Mesendoderm (in vitro differentiated cells): ENCODE data around the gene TBC1D5.
"Not testable (repeated sequence)": the region's sequence is repeated elsewhere in the genome, so short reads cannot be mapped to it uniquely, and the experiment has no call there.

Experiments used
- DNase-seq: peaks from one replicate; pipeline ENCODE4 v3.0.0; 2013
- H2AK5ac ChIP-seq: 2 replicates; pipeline ENCODE4 v1.6.1; 2013; ENCODE audit warnings: low read length, inconsistent platforms
- H2BK120ac ChIP-seq: 2 replicates; pipeline ENCODE4 v1.6.1; 2013; ENCODE audit warnings: low read depth, mild to moderate bottlenecking, low read length, moderate library complexity, mixed read lengths
- H2BK15ac ChIP-seq: replicated peaks from 2 replicates; pipeline ENCODE4 v1.6.1; 2013; ENCODE audit warnings: low read depth, mild to moderate bottlenecking, moderate library complexity
- H2BK5ac ChIP-seq: 2 replicates; pipeline ENCODE4 v1.6.1; 2013; ENCODE audit warnings: low read length, inconsistent platforms
- H3K18ac ChIP-seq: 2 replicates; pipeline ENCODE4 v1.6.1; 2013; ENCODE audit warnings: mild to moderate bottlenecking, low read length, mixed read lengths
- H3K23ac ChIP-seq: one replicate; pipeline ENCODE4 v1.6.1; 2013; ENCODE audit warnings: low read length
- H3K27ac ChIP-seq: 2 replicates; pipeline ENCODE4 v1.5.1; 2013; ENCODE audit warnings: low read depth, mild to moderate bottlenecking, inconsistent platforms, low read length, moderate library complexity
- H3K27me3 ChIP-seq: 2 replicates; pipeline ENCODE4 v1.6.1; 2013; ENCODE audit warnings: low read length, control low read depth, mild to moderate bottlenecking, inconsistent platforms; ENCODE audit not compliant: insufficient read depth, poor library complexity
- H3K36me3 ChIP-seq: 2 replicates; pipeline ENCODE4 v1.6.1; 2013; ENCODE audit warnings: low read length, inconsistent platforms; ENCODE audit not compliant: control insufficient read depth, insufficient read depth
- H3K4ac ChIP-seq: one replicate; pipeline ENCODE4 v1.6.1; 2013; ENCODE audit warnings: low read depth, mild to moderate bottlenecking, low read length, moderate library complexity
- H3K4me1 ChIP-seq: 2 replicates; pipeline ENCODE4 v1.6.1; 2013; ENCODE audit warnings: low read depth, low read length, inconsistent platforms; ENCODE audit not compliant: control insufficient read depth
- H3K4me2 ChIP-seq: 2 replicates; pipeline ENCODE4 v1.6.1; 2013; ENCODE audit warnings: low read length
- H3K4me3 ChIP-seq: 2 replicates; pipeline ENCODE4 v1.5.1; 2013; ENCODE audit warnings: mild to moderate bottlenecking, low read length
- H3K56ac ChIP-seq: one replicate; pipeline ENCODE4 v1.6.1; 2013; ENCODE audit warnings: low read length
- H3K79me1 ChIP-seq: 2 replicates; pipeline ENCODE4 v1.6.1; 2013; ENCODE audit warnings: low read length, inconsistent platforms
- H3K79me2 ChIP-seq: 2 replicates; pipeline ENCODE4 v1.6.1; 2013; ENCODE audit warnings: mild to moderate bottlenecking, low read length; ENCODE audit not compliant: control insufficient read depth, insufficient read depth
- H3K9ac ChIP-seq: 2 replicates; pipeline ENCODE4 v1.6.1; 2013; ENCODE audit warnings: low read length, inconsistent platforms
- H4K5ac ChIP-seq: one replicate; pipeline ENCODE4 v1.6.1; 2013; ENCODE audit warnings: low read length
- H4K8ac ChIP-seq: one replicate; pipeline ENCODE4 v1.6.1; 2013; ENCODE audit warnings: low read depth, mild to moderate bottlenecking, control low read depth, low read length, moderate library complexity
- WGBS: extraction: QIAGEN DNeasy Blood & Tissue Kit; methylation state at CpG from one replicate; pipeline ENCODE4 v1.1.7; 2013; ENCODE audit warnings: low lambda C conversion rate, missing lambda C conversion rate; ENCODE audit not compliant: insufficient coverage; ENCODE audit errors: extremely low coverage; 5-methylcytosine and 5-hydroxymethylcytosine counted together

TBC1D5 gene

GRCh38 chr3:17501745-17502144 is 240.7 kb downstream of the TBC1D5 start:
- H3K36me3 ChIP-seq = no peaks in the 10 kb centered on the region
- H2BK5ac ChIP-seq = no peak overlapping the region
- H3K27me3 ChIP-seq = no peaks in the 10 kb centered on the region
- H3K4me1 ChIP-seq = no peaks in the 10 kb centered on the region
- no peak overlapping the region for H3K27ac ChIP-seq
- no peak overlapping the region for H4K5ac ChIP-seq
- H3K23ac ChIP-seq = no peak overlapping the region
- no peaks in the 10 kb centered on the region for H3K79me1 ChIP-seq
- H3K4me3 ChIP-seq = no peak overlapping the region
- H3K4ac ChIP-seq = no peak overlapping the region
- H2AK5ac ChIP-seq = no peak overlapping the region
- no peak overlapping the region for H3K9ac ChIP-seq
- H3K18ac ChIP-seq = no peak overlapping the region
- H2BK15ac ChIP-seq = no peak overlapping the region
- no peak overlapping the region for H3K4me2 ChIP-seq
- no peak overlapping the region for H3K56ac ChIP-seq
- no CpG with 5 or more reads among the region's 2 CpGs for WGBS
- H3K79me2 ChIP-seq = no peaks in the 10 kb centered on the region
- no peak overlapping the region for H4K8ac ChIP-seq
- no peak overlapping the region for H2BK120ac ChIP-seq
- DNase-seq = no peak

DNA sequence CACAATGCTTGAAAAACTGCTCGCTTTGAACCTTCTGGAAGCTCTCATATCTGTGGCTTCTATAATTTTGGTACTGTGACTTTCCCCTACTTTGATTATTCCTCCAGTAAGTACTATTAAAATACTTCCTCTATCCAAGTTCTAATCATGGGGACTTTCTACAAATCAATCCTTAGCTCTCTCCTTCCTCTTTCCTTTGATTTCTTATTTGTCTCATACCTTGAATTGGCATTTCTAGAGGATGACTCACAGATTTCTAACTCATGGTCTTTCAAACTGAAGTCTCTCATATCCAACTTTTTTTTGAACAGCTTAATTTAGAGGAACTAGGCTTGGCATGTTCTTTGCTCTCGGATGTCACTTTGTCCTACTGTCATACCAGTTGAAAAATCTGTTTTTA is 241.8 kb downstream of the TBC1D5 start:
- Histone ChIP-seq H3K79me2 (no peaks in the 10 kb centered on the region), H3K4me2 (no peak overlapping the region), H3K79me1 (no peaks in the 10 kb centered on the region), H3K27ac (no peak overlapping the region), H3K27me3 (no peaks in the 10 kb centered on the region), H3K23ac (no peak overlapping the region), H3K56ac (no peak overlapping the region), H2BK5ac (no peak overlapping the region), H3K4ac (no peak overlapping the region), H3K9ac (no peak overlapping the region), H3K18ac (no peak overlapping the region), H4K8ac (no peak overlapping the region), H2BK15ac (no peak overlapping the region), H3K36me3 (no peaks in the 10 kb centered on the region), H2AK5ac (no peak overlapping the region), H4K5ac (no peak overlapping the region), H2BK120ac (no peak overlapping the region), H3K4me3 (no peak overlapping the region), H3K4me1 (no peaks in the 10 kb centered on the region)
- DNase-seq = peak; percentile 18
- WGBS = no CpG with 5 or more reads among the region's 2 CpGs

GRCh38 chr3:17494117-17494809 is 248.2 kb downstream of the TBC1D5 start:
- Histone ChIP-seq H3K9ac (no peak overlapping the region), H3K27me3 (no peaks in the 10 kb centered on the region), H3K4me1 (no peaks in the 10 kb centered on the region), H3K56ac (no peak overlapping the region), H3K4ac (peak overlapping the region; percentile 17), H4K8ac (no peak overlapping the region), H3K36me3 (no peaks in the 10 kb centered on the region), H3K4me3 (no peak overlapping the region), H3K23ac (no peak overlapping the region), H3K4me2 (no peak overlapping the region), H3K79me1 (no peaks in the 10 kb centered on the region), H4K5ac (no peak overlapping the region), H3K27ac (no peak overlapping the region), H3K18ac (no peak overlapping the region), H2BK15ac (no peak overlapping the region), H2BK120ac (no peak overlapping the region), H3K79me2 (no peaks in the 10 kb centered on the region), H2BK5ac (no peak overlapping the region), H2AK5ac (no peak overlapping the region)
- no CpG with 5 or more reads among the region's 11 CpGs for WGBS
- DNase-seq = peak; percentile 78

DNA sequence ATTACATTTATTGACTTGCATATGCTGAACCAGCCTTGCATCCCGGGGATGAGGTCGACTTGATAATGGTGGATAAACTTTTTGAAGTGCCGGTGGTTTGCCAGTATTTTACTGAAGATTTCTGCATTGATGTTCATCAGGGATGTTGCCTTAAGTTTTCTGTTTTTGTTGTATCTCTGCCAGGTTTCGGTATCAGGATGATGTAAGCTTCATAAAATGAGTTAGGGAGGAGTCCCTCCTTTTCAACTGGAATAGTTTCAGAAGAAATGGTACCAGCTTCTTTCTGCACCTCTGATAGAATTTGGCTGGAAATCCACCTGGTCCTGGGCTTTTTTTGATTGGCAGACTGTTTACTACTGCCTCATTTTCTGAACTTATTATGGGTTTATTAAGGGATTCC is 250.8 kb downstream of the TBC1D5 start:
- Histone ChIP-seq H2AK5ac (no peak overlapping the region), H3K4me1 (no peaks in the 10 kb centered on the region), H3K27me3 (no peaks in the 10 kb centered on the region), H3K27ac (no peak overlapping the region), H3K56ac (no peak overlapping the region), H3K4me2 (no peak overlapping the region), H3K23ac (no peak overlapping the region), H2BK5ac (no peak overlapping the region), H3K4me3 (no peak overlapping the region), H3K36me3 (no peaks in the 10 kb centered on the region), H2BK15ac (no peak overlapping the region), H3K79me2 (no peaks in the 10 kb centered on the region), H3K9ac (no peak overlapping the region), H3K79me1 (no peaks in the 10 kb centered on the region), H3K18ac (no peak overlapping the region), H4K5ac (no peak overlapping the region), H4K8ac (no peak overlapping the region), H2BK120ac (no peak overlapping the region), H3K4ac (no peak overlapping the region)
- DNase-seq = no peak
- no CpG with 5 or more reads among the region's 4 CpGs for WGBS

DNA sequence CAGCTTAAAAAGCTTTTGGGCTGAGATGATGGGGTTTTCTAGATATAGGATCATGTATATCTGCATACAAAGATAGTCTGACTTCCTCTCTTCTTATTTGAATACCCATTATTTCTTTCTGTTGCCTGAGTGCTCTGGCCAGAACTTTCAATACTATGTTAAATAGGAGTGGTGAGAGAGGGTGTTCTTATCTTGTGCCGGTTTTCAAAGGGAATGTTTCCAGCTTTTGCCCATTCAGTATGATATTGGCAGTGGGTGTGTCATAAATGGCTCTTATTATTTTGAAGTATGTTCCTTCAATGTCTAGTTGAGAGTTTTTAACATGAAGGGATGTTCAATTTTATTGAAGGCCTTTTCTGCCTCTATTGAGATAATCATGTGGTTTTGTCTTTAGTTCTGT is 251.2 kb downstream of the TBC1D5 start:
- H4K5ac ChIP-seq = not testable (repeated sequence)

DNA sequence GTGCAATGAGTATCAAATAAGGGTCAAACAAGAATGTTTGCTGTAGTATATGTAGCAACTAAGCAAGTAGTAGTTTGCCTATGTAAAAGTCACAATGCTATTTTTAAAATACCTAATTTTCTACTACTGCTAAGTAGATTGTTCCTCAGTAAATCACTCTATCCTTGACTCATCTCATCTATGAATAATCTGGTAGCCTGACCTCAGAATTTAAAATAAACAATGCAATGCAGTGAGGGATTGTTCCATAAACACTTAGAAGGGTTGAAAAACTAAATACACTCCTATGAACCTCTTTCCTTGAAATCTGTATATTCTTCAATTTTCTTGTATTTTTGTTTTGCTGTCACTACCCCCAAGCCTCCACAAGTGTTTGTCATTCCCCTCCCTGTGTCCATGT is 253.3 kb downstream of the TBC1D5 start:
- Histone ChIP-seq H3K79me1 (no peaks in the 10 kb centered on the region), H3K4me1 (no peaks in the 10 kb centered on the region), H2AK5ac (no peak overlapping the region), H3K27me3 (no peaks in the 10 kb centered on the region), H3K4me3 (no peak overlapping the region), H3K27ac (no peak overlapping the region), H3K79me2 (no peaks in the 10 kb centered on the region), H3K23ac (no peak overlapping the region), H2BK120ac (no peak overlapping the region), H2BK5ac (no peak overlapping the region), H4K8ac (no peak overlapping the region), H3K4ac (no peak overlapping the region), H3K18ac (no peak overlapping the region), H3K56ac (no peak overlapping the region), H4K5ac (no peak overlapping the region), H3K36me3 (no peaks in the 10 kb centered on the region), H2BK15ac (no peak overlapping the region), H3K9ac (no peak overlapping the region), H3K4me2 (no peak overlapping the region)
- no peak for DNase-seq

More for the DNA sequence above, 251.2 kb downstream of the TBC1D5 start:
- not testable (repeated sequence) for H3K79me1 ChIP-seq, H2BK5ac ChIP-seq, H3K4me2 ChIP-seq, H2AK5ac ChIP-seq, H3K79me2 ChIP-seq, H4K8ac ChIP-seq, H3K4ac ChIP-seq, H2BK120ac ChIP-seq, H3K4me1 ChIP-seq, H3K23ac ChIP-seq, H3K27me3 ChIP-seq, H3K4me3 ChIP-seq, H2BK15ac ChIP-seq, H3K18ac ChIP-seq, H3K9ac ChIP-seq, H3K27ac ChIP-seq, DNase-seq, H3K56ac ChIP-seq, H3K36me3 ChIP-seq
- no CpG with 5 or more reads among the region's 1 CpG for WGBS
